K562 (cell line): ENCODE data around the gene SV2C.

ENCODE experiments used
- ETV6 ChIP-seq, 3 experiments: fragments of 150-350 bp in 1 of 3; sonication (generic) in 1 of 3; formaldehyde crosslinking in 1 of 3; IDR thresholded peaks; 2 replicates each; pipeline versions ENCODE4 v1.6.1 to v1.8.0; 2014 to 2022; ENCODE audit warnings: borderline replicate concordance in 2 of 3, low read depth in 2 of 3, antibody characterized with exemption in 1 of 3, low read length in 1 of 3, mild to moderate bottlenecking in 1 of 3, missing genetic modification reagents in 1 of 3
- RBFOX2 ChIP-seq: fragments of 200-400 bp; formaldehyde crosslinking; IDR thresholded peaks from 2 replicates; pipeline ENCODE4 v1.6.1; 2017; ENCODE audit warnings: low read depth, mild to moderate bottlenecking, low read length, moderate library complexity
- SP1 ChIP-seq: sonication (generic); formaldehyde crosslinking; IDR thresholded peaks from 2 replicates; pipeline ENCODE4 v1.8.1; 2022; ENCODE audit warnings: mild to moderate bottlenecking, missing genetic modification reagents
- TAF7 ChIP-seq: fragments of 450-650 bp; IDR thresholded peaks from 2 replicates; pipeline ENCODE4 v1.6.1; 2016; ENCODE audit warnings: missing genetic modification characterization, missing compliant biosample characterization
- YY1 ChIP-seq, 3 experiments: IDR thresholded peaks; 2 replicates each; pipeline ENCODE4 v1.6.1; 2011; ENCODE audit warnings: low read length in 2 of 3, mild to moderate bottlenecking in 2 of 3, moderate library complexity in 2 of 3, borderline replicate concordance in 1 of 3, control low read depth in 1 of 3, low read depth in 1 of 3; ENCODE audit not compliant: insufficient read depth in 3 of 3, insufficient replicate concordance in 2 of 3, control insufficient read depth in 1 of 3, insufficient read length in 1 of 3; ENCODE audit errors: extremely low read depth in 1 of 3
- ZNF224 ChIP-seq: sonication (generic); formaldehyde crosslinking; IDR thresholded peaks from 2 replicates; pipeline ENCODE4 v1.8.0; 2022; ENCODE audit warnings: mild to moderate bottlenecking, missing genetic modification reagents
- ZNF280B ChIP-seq: fragments of 250-450 bp; sonication (Bioruptor Pico); IDR thresholded peaks from 2 replicates; pipeline ENCODE4 v1.5.1; 2021; ENCODE audit warnings: mild to moderate bottlenecking
- ZNF589 ChIP-seq: fragments of 200-800 bp; sonication (Bioruptor generic); IDR thresholded peaks from 2 replicates; pipeline ENCODE4 v1.6.1; 2016; ENCODE audit warnings: low read depth, missing genetic modification characterization, missing compliant biosample characterization
- TF ChIP-seq, protein P1 (sequence below): fragments of 450-650 bp; formaldehyde crosslinking; IDR thresholded peaks from 2 replicates; pipeline ENCODE4 v1.4.0; 2020; ENCODE audit warnings: mild to moderate bottlenecking
- TF ChIP-seq, protein P2 (sequence below): fragments of 200-400 bp; formaldehyde crosslinking; IDR thresholded peaks from 2 replicates; pipeline ENCODE4 v1.6.1; 2017; ENCODE audit warnings: mild to moderate bottlenecking, low read depth, low read length, moderate library complexity

- no peak for TF ChIP-seq TAF7
- no peak for TF ChIP-seq SP1 (CRISPR knock-in tag)
- no peak for TF ChIP-seq ETV6 (IDR thresholded peaks at IDR 0.05; ENCODE audit: borderline replicate concordance in 1 of 2, low read depth in 2 of 2, low read length in 1 of 2)
- no peak for TF ChIP-seq ETV6 (CRISPR knock-in tag; IDR thresholded peaks at IDR 0.05; ENCODE audit: borderline replicate concordance)
- TF ChIP-seq YY1 (IDR thresholded peaks at IDR 0.05; ENCODE audit: borderline replicate concordance in 1 of 3, control insufficient read depth in 1 of 3, extremely low read depth in 1 of 3, insufficient read depth in 3 of 3, insufficient read length in 1 of 3, insufficient replicate concordance in 2 of 3, low read depth in 1 of 3, low read length in 2 of 3) = no peak
- TF ChIP-seq, protein P1, sequence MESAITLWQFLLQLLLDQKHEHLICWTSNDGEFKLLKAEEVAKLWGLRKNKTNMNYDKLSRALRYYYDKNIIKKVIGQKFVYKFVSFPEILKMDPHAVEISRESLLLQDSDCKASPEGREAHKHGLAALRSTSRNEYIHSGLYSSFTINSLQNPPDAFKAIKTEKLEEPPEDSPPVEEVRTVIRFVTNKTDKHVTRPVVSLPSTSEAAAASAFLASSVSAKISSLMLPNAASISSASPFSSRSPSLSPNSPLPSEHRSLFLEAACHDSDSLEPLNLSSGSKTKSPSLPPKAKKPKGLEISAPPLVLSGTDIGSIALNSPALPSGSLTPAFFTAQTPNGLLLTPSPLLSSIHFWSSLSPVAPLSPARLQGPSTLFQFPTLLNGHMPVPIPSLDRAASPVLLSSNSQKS (CRISPR knock-in tag) = no peak
- TF ChIP-seq ZNF589 (CRISPR knock-in tag) = no peak
- TF ChIP-seq, protein P2, sequence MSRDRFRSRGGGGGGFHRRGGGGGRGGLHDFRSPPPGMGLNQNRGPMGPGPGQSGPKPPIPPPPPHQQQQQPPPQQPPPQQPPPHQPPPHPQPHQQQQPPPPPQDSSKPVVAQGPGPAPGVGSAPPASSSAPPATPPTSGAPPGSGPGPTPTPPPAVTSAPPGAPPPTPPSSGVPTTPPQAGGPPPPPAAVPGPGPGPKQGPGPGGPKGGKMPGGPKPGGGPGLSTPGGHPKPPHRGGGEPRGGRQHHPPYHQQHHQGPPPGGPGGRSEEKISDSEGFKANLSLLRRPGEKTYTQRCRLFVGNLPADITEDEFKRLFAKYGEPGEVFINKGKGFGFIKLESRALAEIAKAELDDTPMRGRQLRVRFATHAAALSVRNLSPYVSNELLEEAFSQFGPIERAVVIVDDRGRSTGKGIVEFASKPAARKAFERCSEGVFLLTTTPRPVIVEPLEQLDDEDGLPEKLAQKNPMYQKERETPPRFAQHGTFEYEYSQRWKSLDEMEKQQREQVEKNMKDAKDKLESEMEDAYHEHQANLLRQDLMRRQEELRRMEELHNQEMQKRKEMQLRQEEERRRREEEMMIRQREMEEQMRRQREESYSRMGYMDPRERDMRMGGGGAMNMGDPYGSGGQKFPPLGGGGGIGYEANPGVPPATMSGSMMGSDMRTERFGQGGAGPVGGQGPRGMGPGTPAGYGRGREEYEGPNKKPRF = no peak
- no peak for TF ChIP-seq RBFOX2
- TF ChIP-seq ZNF280B (CRISPR knock-in tag) = no peak
- no peak for TF ChIP-seq ZNF224 (CRISPR knock-in tag)
Observed at GRCh38 chr5:76383126-76383832, 300.1 kb downstream of the SV2C start.
